SU-DHL-6 (cell line): ENCODE results near the gene OAS3.

Experiments
- CTCF ChIP-seq: fragments of 200-600 bp; sonication (generic); IDR thresholded peaks from one replicate; pipeline ENCODE4 v1.5.1; 2017; ENCODE audit warnings: antibody characterized with exemption, mild to moderate bottlenecking, low read length, moderate library complexity; ENCODE audit not compliant: insufficient read depth, poor library complexity, severe bottlenecking
- EZH2phosphoT487 ChIP-seq: fragments of 200-600 bp; sonication (generic), shearing (Covaris generic); conservative IDR thresholded peaks from 2 replicates; pipeline ENCODE4 v1.6.1; 2018; ENCODE audit warnings: mild to moderate bottlenecking, antibody characterized with exemption, low read length, moderate library complexity, mixed read lengths

- TF ChIP-seq CTCF = no peak
- no peak for TF ChIP-seq EZH2phosphoT487
These were observed 31.4 kb upstream of the OAS3 start, which contains the start of gene OAS1 for GRCh38 chr12:112906712-112907414.
